ENCODE measurements around the gene CLDN6.

Gene CLDN6

DNA sequence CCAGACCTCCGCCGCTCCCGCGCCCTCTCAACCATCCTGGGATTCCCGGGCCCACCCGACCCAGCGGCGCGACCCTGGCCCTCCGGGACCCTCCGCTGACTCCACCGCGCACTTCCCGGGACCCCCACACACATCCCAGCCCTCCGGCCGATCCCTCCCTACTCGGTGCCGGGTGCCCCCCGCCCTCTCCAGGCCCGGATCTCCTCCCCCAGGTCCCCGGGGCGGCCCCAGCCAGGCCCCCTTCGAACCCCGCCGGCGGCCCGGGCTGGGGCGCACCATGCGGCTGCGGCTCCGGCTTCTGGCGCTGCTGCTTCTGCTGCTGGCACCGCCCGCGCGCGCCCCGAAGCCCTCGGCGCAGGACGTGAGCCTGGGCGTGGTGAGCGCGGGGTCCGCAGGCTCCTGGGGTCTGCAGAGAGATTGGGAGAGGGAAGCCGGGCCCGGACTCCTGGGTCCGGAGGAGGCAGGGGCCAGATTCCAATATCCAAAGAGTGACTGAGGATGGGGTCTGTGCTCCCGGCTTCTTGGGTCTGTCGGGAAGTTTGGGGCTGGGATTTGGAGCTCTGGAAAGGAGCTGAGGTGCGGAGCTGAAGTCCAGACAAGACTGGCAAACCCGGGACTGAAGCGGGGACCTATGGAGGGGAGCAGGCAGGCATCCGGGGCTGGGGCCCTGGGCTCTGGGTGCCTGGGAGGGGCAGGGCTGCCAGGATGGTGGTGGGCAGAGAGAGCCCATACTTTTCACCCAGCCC lies 28.8 kb upstream of the CLDN6 start:
- Histone ChIP-seq H3K36me3 (ENCODE audit: insufficient read depth, low read length) (no peaks in the 10 kb centered on the region), H2AFZ (ENCODE audit: low read depth, low read length) (no peak overlapping the region), H3K9me3 (ENCODE audit: low read length) (no peaks in the 10 kb centered on the region), H3K4me3 (ENCODE audit: low read length) (no peak overlapping the region), H3K27me3 (ENCODE audit: insufficient read depth, low read length) (peaks cover 45% of the 10 kb centered on the region), H3K4me1 (ENCODE audit: insufficient read depth, low read length) (peaks cover 10% of the 10 kb centered on the region)

DNA sequence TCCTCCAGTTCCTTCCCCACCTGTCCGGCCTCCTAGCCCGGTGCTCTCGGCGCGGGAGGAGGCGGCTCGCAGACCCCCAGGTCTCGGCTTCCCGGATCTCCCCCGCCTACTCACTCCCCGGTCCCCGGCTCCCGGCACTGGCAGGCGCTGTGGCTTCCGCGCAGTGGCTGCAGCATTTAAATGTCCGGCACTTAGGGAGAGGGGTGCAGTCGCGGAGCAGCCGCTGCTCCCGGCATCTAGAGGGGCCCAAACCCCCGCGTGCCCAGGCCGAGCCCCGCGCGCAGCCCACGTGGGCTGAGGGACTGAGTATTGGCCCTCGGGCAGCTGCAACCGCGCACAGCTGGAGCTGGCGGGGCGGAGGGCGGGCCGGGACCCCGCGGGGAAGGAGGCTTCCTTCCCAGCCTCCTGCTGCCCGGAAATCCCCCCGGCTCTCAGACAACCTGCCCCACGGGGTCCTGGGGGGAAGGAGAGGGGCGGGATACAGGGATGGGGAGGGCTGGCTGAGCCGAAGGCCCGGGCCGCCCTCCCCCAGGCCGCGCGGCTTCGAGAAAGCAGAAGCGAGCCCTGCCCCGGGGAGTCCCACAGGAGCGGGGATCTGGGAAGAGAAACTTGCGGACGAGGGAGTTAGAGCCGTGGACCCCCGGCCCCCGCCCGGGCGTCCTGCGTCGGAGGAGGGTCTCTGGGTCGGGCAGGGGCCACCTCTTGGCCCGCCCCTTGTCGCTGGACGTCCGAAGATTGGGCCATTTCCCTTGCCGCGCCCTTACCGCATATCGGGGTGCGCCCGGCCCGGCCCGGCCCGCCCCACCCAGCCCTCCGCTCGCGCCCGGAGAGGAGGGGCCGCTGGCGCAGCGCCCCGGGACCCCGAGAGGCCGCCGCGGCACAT lies 28.0 kb upstream of the CLDN6 start, which contains the start of gene MMP25:
Gene MMP25, plus strand, starts transcription at position 804 of the 883 bp plus-strand sequence. CDS start 357 bp downstream, outside the sequence.
- Histone ChIP-seq H3K4me1 (ENCODE audit: insufficient read depth, low read length) (peaks cover 10% of the 10 kb centered on the region), H2AFZ (ENCODE audit: low read depth, low read length) (peak within 1 kb of the TSS; percentile 97), H3K9me3 (ENCODE audit: low read length) (no peaks in the 10 kb centered on the region), H3K4me3 (ENCODE audit: low read length) (peak within 1 kb of the TSS; percentile 52), H3K27me3 (ENCODE audit: insufficient read depth, low read length) (peaks cover 45% of the 10 kb centered on the region), H3K36me3 (ENCODE audit: insufficient read depth, low read length) (no peaks in the 10 kb centered on the region)

DNA sequence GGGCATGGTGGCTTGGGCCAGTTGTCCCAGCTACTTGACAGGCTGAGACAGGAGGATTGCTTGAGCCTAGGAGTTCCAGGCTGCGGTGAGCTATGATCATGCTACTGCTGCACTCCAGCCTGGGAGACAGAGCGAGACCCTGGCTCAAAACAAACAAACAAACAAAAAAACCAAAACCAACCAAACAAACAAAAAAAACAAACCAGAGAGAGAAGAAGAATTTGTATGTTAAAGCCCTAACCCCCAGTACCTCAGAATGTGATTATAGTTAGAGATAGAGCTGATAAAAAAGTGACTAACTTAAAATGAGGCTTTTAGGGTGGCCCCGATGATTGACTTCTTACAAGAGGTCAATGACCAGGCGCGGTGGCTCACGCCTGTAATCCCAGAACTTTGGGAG lies 26.7 kb upstream of the CLDN6 start:
- no peaks in the 10 kb centered on the region for H3K9me3 ChIP-seq (ENCODE audit: low read length)
- peaks cover 10% of the 10 kb centered on the region for H3K4me1 ChIP-seq (ENCODE audit: insufficient read depth, low read length)
- no peaks in the 10 kb centered on the region for H3K36me3 ChIP-seq (ENCODE audit: insufficient read depth, low read length)
- H3K4me3 ChIP-seq (ENCODE audit: low read length): no peak overlapping the region
- H3K27me3 ChIP-seq (ENCODE audit: insufficient read depth, low read length): peaks cover 45% of the 10 kb centered on the region
- H2AFZ ChIP-seq (ENCODE audit: low read depth, low read length): no peak overlapping the region

DNA sequence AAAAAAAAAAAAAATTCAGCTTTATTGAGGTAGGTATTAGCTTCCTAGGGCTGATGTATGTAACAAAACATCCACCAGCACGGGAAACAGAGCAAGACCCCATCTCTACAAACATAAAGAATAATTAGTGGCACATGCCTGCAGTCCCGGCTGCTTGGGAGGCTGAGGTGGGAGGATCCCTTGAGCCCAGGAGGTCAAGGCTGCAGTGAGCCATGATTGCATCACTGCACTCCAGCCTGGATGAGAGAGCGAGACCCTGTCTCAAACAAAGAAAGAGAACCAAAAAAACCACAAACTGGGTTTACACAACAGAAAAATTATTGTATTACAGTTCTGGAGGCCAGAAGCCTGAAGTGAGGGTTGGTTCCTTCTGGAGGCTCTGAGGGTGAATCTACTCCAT lies 24.4 kb upstream of the CLDN6 start:
- Histone ChIP-seq H2AFZ (ENCODE audit: low read depth, low read length) (no peak overlapping the region), H3K27me3 (ENCODE audit: insufficient read depth, low read length) (peaks cover 42% of the 10 kb centered on the region), H3K4me3 (ENCODE audit: low read length) (no peak overlapping the region), H3K9me3 (ENCODE audit: low read length) (no peaks in the 10 kb centered on the region), H3K4me1 (ENCODE audit: insufficient read depth, low read length) (peaks cover 10% of the 10 kb centered on the region), H3K36me3 (ENCODE audit: insufficient read depth, low read length) (no peaks in the 10 kb centered on the region)

DNA sequence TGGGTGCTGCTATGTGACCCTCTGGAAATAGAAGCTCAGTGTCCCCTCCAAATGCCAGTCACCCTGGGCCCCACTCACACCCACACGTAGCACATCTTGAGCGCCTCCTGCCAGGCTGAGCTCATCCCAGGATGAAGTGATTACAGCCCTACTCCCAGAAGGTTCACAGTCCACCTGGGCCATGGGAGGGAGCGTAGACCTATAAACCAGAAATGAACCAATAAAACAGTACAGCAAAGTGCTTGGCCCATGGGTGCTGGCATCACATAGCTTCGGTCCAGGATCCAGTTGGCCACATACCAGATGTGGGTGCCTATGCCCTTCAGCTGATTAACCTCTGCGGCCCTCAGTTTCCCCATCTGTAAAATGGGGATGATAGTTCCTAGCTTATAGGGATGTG lies 20.9 kb upstream of the CLDN6 start:
- Histone ChIP-seq H3K4me1 (ENCODE audit: insufficient read depth, low read length) (no peaks in the 10 kb centered on the region), H3K27me3 (ENCODE audit: insufficient read depth, low read length) (peaks cover 42% of the 10 kb centered on the region), H3K36me3 (ENCODE audit: insufficient read depth, low read length) (no peaks in the 10 kb centered on the region), H3K4me3 (ENCODE audit: low read length) (no peak overlapping the region), H3K9me3 (ENCODE audit: low read length) (no peaks in the 10 kb centered on the region), H2AFZ (ENCODE audit: low read depth, low read length) (no peak overlapping the region)

DNA sequence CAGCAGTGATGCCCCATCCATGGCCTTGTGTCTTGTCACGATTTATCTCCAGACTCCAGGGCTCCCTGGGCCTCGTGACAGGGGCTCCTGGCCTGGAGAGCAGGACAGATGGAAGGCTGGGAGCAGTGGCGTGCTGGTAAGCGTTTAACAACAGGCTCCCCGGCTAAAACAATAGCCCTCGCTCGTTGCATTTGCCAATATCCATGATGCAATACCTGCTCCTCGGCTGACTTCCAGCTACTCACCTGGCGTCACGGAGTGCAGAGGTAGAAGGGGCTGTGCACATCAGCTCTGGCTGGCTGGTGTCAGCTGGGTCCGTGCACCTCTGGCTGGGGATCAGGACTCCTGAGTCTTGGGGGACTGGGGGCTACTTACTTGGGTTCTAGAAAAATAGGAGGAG lies 20.3 kb upstream of the CLDN6 start:
- peaks cover 48% of the 10 kb centered on the region for H3K27me3 ChIP-seq (ENCODE audit: insufficient read depth, low read length)
- no peak overlapping the region for H3K4me3 ChIP-seq (ENCODE audit: low read length)
- no peak overlapping the region for H2AFZ ChIP-seq (ENCODE audit: low read depth, low read length)
- H3K9me3 ChIP-seq (ENCODE audit: low read length): no peaks in the 10 kb centered on the region
- no peaks in the 10 kb centered on the region for H3K4me1 ChIP-seq (ENCODE audit: insufficient read depth, low read length)
- H3K36me3 ChIP-seq (ENCODE audit: insufficient read depth, low read length): no peaks in the 10 kb centered on the region

DNA sequence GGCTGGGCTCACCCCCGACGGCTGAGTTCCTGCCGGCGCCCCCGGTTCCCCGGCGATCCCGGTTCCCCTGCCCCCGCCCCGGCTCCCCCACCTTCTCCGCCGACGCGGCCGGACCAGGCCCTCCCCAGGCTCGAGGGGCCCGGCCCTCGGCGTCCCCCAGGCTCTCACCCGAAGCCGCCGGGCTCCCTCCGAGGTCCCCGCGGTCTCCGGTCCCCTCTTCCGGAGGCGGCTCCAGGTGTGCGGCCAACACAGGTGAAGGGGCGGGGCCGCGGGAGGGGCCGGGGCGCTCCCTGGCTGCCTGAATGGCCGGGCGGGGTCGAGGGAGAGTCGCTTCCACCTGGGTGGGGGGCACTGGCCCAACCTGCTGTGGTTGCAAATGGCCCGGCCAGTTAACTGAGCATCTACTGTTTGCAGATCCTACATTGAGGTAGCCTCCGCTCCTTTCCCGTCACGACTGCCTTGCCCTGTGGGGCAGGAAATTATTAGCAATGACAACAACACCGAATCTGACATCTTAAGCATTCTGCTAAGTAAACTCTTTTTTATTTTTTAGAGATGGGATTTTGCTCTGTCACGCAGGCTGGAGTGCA lies 18.8 kb upstream of the CLDN6 start, which contains the start of gene BICDL2:
Gene BICDL2, minus strand, starts transcription at position 219 of the 590 bp plus-strand sequence. CDS start 1,448 bp downstream, outside the sequence.
- Histone ChIP-seq H3K4me3 (ENCODE audit: low read length) (no peak within 1 kb of the TSS), H2AFZ (ENCODE audit: low read depth, low read length) (no peak within 1 kb of the TSS), H3K4me1 (ENCODE audit: insufficient read depth, low read length) (no peaks in the 10 kb centered on the region), H3K9me3 (ENCODE audit: low read length) (no peaks in the 10 kb centered on the region), H3K36me3 (ENCODE audit: insufficient read depth, low read length) (no peaks in the 10 kb centered on the region), H3K27me3 (ENCODE audit: insufficient read depth, low read length) (peaks cover 56% of the 10 kb centered on the region)

DNA sequence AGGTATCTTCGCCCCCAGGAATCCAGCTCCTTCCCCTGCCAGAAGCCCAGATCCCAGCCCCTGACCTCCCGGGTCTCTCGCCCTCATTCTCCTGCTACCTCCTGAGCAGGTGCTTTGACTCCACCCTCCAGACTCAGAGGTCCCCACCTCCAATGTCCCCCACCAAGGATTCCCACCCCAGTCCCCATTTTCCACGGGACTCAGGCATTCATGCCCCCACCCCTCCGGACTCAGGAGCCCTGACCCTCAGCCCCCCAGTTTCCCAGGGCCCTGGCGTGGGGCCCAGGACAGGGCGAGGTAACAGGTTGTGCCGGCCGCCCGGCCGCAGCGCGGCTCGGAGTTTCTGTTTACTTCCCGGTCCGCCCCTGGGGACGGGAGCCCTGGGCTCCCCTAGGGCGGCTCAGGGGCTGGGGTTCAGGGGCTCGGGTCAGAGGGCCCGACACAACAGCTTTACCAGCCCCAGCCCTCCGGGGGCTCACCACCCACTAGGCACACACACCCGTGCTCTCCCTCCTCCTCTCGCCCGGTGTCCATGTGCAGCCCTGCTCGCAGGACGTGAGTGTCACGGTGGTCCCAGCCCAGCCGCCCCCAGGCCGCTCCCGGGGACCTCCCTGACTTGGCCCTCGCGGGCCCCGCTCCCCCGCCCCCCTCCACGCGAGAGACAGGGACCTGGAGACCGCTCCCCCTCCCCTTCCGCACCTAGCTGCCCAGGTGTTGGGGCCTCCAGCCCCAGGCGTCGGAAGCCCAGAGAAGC lies 18.2 kb upstream of the CLDN6 start:
- Histone ChIP-seq H2AFZ (ENCODE audit: low read depth, low read length) (no peak overlapping the region), H3K27me3 (ENCODE audit: insufficient read depth, low read length) (peaks cover 56% of the 10 kb centered on the region), H3K4me3 (ENCODE audit: low read length) (no peak overlapping the region), H3K4me1 (ENCODE audit: insufficient read depth, low read length) (no peaks in the 10 kb centered on the region), H3K36me3 (ENCODE audit: insufficient read depth, low read length) (no peaks in the 10 kb centered on the region), H3K9me3 (ENCODE audit: low read length) (no peaks in the 10 kb centered on the region)

DNA sequence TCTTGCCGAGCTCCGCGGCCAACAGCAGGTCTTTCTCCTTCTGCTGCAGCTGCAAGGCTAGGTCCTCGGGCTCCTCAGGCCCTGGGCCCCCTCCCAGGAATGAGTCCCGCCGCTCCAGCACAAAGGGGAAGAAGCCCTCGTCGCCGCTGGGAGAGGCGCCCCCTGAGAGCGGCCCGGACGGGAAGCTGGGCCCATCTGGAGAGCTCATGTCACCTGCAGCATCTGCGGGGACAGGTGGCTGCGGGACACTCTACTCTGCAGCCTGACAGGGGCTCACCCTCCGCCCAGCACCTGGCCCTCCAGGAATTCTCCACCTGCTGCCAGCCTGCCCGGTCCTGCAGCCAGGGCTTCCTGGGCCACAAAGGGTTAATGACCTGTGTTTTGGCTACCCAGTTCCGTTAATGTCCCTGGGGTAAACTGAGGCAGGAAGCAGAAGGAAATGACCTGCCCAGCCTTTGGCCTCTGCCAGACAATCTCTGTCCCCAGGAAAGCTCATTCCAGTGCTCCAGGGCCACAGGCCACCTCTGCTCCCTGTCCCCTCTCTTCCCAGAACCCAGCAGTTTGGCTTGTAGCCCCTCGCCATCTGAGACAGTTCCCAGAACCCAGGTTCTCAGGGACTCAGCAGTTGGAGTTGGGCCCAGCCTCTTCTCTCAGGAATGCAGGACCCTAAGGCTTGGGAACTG lies 17.4 kb upstream of the CLDN6 start:
- Histone ChIP-seq H3K9me3 (ENCODE audit: low read length) (no peaks in the 10 kb centered on the region), H3K4me1 (ENCODE audit: insufficient read depth, low read length) (no peaks in the 10 kb centered on the region), H3K4me3 (ENCODE audit: low read length) (no peak overlapping the region), H3K27me3 (ENCODE audit: insufficient read depth, low read length) (peaks cover 56% of the 10 kb centered on the region), H3K36me3 (ENCODE audit: insufficient read depth, low read length) (no peaks in the 10 kb centered on the region), H2AFZ (ENCODE audit: low read depth, low read length) (no peak overlapping the region)

DNA sequence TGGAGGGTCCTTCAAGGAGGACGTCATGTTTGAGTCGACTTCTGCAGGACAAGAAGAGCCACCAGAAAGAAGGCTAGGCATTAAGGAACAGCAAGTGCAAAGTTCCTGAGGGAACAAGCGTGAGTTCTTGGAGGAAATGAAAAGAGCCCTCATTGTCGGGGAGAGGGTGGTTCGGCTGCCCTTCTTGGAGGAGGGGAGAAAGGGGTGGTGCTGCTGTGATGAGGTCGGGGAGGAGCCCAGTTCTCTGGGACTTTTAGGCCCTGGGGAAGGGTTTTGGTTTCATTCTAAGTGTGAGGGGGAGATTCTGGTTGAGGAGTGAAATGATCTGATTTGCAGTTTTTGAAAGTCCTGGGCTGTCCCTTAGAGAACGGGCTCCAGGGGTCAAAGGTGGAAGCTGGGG lies 14.6 kb upstream of the CLDN6 start:
- Histone ChIP-seq H3K4me3 (ENCODE audit: low read length) (no peak overlapping the region), H3K9me3 (ENCODE audit: low read length) (no peaks in the 10 kb centered on the region), H3K36me3 (ENCODE audit: insufficient read depth, low read length) (no peaks in the 10 kb centered on the region), H3K4me1 (ENCODE audit: insufficient read depth, low read length) (no peaks in the 10 kb centered on the region), H2AFZ (ENCODE audit: low read depth, low read length) (no peak overlapping the region), H3K27me3 (ENCODE audit: insufficient read depth, low read length) (peaks cover 43% of the 10 kb centered on the region)

DNA sequence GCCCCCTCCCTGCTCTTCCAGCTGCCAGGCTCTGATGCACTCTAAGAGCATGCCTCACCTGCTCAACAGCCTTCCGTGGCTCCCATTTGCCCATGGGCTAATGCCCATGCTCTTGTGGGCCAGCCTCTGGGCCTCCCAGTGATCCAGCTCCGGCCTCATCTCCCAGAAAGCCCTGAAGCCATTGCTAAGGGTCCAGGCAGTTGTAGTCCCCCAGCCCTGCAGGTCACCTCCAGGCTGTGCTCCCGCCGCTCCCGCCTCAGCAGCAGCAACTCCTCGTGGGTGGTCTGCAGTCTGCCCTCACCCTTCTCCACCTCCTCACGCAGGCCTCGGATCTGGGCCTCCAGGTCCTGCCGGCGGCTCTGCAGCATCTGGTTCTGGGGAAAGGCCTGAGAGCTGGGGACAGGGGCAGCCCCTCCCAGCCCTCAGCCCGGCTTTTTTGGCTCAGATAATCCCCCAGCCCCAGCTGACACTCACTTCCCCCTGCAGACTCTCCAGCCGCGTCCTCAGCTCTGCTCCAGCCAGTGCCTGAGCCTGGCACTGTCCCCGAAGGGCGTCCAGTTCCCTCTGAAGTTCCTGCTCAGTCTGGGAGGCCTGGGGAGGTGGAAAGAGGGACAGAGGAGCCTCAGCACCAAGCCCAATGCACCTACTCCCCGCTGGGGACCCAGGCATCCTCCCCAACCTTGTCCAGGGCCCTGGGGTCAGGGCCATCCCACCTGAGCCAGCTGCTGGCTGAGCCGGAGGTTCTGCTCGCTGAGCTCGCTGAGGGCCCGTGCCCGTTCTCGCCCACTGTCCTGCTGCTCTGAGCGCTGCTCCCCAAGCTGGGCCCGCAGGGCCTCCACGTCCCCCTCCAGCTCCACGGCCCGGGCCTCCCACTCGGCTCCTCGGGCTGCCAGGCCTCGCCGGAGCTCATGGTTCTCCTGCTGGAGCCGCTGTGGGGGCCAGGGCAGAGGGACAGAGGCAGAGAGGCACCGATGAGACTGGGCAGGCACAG lies 12.5 kb upstream of the CLDN6 start:
- peaks cover 17% of the 10 kb centered on the region for H3K36me3 ChIP-seq (ENCODE audit: insufficient read depth, low read length)
- H3K4me3 ChIP-seq (ENCODE audit: low read length): no peak overlapping the region
- no peak overlapping the region for H2AFZ ChIP-seq (ENCODE audit: low read depth, low read length)
- peaks cover 24% of the 10 kb centered on the region for H3K27me3 ChIP-seq (ENCODE audit: insufficient read depth, low read length)
- H3K9me3 ChIP-seq (ENCODE audit: low read length): no peaks in the 10 kb centered on the region
- no peaks in the 10 kb centered on the region for H3K4me1 ChIP-seq (ENCODE audit: insufficient read depth, low read length)
